ENCODE data around the gene SDK1. TPM values are rescaled to one million over a fixed set of nuclear protein-coding genes. Genes with fewer than 3 reads are reported as not detected.

Gene SDK1
- total RNA-seq, 2 donors from 2014 or later: 3.1 to 3.6 TPM

GRCh38 chr7:3767917-3768777 is 467.1 kb downstream of the SDK1 start:
- DNase-seq (ENCODE audit: low spot score): no peak
- Histone ChIP-seq H3K36me3 (no peaks in the 10 kb centered on the region), H3K27me3 (no peaks in the 10 kb centered on the region), H3K9me3 (no peaks in the 10 kb centered on the region), H3K4me1 (no peaks in the 10 kb centered on the region), H3K27ac (no peak overlapping the region), H3K4me3 (no peak overlapping the region)
- TF ChIP-seq CTCF (IDR thresholded peaks at IDR 0.05): no peak

GRCh38 chr7:3771906-3772305 is 470.9 kb downstream of the SDK1 start:
- Histone ChIP-seq H3K9me3 (no peaks in the 10 kb centered on the region), H3K4me1 (no peaks in the 10 kb centered on the region), H3K27me3 (no peaks in the 10 kb centered on the region), H3K36me3 (no peaks in the 10 kb centered on the region), H3K4me3 (no peak overlapping the region), H3K27ac (no peak overlapping the region)
- no peak for TF ChIP-seq CTCF (IDR thresholded peaks at IDR 0.05)
- no peak for DNase-seq (ENCODE audit: low spot score)

GRCh38 chr7:3778345-3778744 is 477.3 kb downstream of the SDK1 start:
- DNase-seq (ENCODE audit: low spot score): no peak
- Histone ChIP-seq H3K4me3 (no peak overlapping the region), H3K9me3 (peaks cover 0 to 16% of the 10 kb centered on the region in 2 donors), H3K4me1 (no peaks in the 10 kb centered on the region), H3K27me3 (no peaks in the 10 kb centered on the region), H3K36me3 (no peaks in the 10 kb centered on the region), H3K27ac (no peak overlapping the region)
- TF ChIP-seq CTCF (IDR thresholded peaks at IDR 0.05): no peak

GRCh38 chr7:3780016-3780415 is 479.0 kb downstream of the SDK1 start:
- peaks cover 0 to 20% of the 10 kb centered on the region in 2 donors for H3K9me3 ChIP-seq
- no peak overlapping the region for H3K27ac ChIP-seq
- no peaks in the 10 kb centered on the region for H3K27me3 ChIP-seq
- no peak overlapping the region for H3K4me3 ChIP-seq
- DNase-seq (ENCODE audit: low spot score): no peak
- H3K36me3 ChIP-seq: no peaks in the 10 kb centered on the region
- TF ChIP-seq CTCF (IDR thresholded peaks at IDR 0.05): no peak
- no peaks in the 10 kb centered on the region for H3K4me1 ChIP-seq

- no peaks in the 10 kb centered on the region for H3K27me3 ChIP-seq
- DNase-seq (ENCODE audit: low spot score): no peak
- no peaks in the 10 kb centered on the region for H3K36me3 ChIP-seq
- no peaks in the 10 kb centered on the region for H3K4me1 ChIP-seq
- no peak for TF ChIP-seq CTCF (IDR thresholded peaks at IDR 0.05)
- no peak overlapping the region for H3K4me3 ChIP-seq
- H3K27ac ChIP-seq: no peak overlapping the region
- H3K9me3 ChIP-seq: peaks cover 0 to 20% of the 10 kb centered on the region in 2 donors
Measured at GRCh38 chr7:3780525-3780924, 479.5 kb downstream of the SDK1 start.

Measured in right atrium auricular region (tissue), 2 donors.